Stimulated activated CD4-positive, alpha-beta T cell treated with anti-CD3 and anti-CD28 coated beads, Interleukin-12 subunit alpha, Interleukin-12 subunit beta, amount 100 ng/mL, for 48 hours (primary cell): ENCODE results near the gene NPM3.

ENCODE experiments used
- DNase-seq, 3 donors: peaks; one replicate each; pipeline ENCODE4 v3.0.0-alpha.2; 2020; ENCODE audit warnings: low read depth in 2 of 3, low spot score in 1 of 3

NPM3 gene

DNA sequence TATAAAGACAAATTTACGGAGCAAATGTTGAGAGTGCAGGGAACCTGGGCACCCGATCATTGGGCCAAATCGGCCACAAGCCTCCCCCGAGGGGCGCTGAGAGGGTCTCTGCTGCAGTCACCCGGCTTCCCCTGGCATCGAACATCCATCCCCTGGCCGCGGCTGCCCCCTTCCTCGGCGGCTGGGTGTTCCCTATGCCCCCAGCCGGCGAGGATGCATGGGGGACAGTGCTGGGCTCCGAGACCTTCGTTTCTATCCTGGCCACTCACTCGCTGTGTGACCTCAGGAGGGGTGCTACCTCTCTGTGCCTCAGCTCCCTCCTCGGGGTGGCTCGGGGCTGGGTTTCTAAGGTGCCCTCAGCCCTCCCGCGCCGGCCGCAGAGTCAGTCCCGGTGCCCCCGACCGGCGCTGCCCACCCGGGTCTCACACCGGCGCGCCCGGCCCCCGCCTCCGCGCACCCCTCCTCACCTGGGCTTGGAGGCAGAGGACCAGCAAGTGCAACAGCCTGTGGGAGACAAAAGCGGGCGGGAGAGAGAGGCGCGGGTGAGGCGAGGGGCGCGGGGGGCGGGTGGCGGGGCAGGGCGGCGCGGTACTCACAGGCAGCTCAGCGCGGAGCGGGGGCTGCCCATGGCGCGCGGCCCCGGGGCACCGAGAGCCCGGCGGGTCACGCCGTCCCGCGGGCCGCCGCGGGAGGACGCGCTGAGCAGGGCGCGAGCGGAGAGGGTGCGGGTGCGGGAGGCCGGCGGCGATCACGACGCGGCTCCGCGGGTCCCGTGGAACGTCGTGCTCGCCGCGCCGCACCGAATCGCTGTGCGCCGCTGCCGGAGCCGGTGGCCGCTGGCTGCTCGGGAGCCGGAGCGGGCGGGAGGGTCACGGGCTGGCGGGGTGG lies 7.7 kb downstream of the NPM3 start, which contains the start of gene FGF8:
TSS of gene FGF8 (minus strand) at position 842 of the 888 bp plus-strand sequence. CDS start at position 628, 214 bp downstream.
- no peak for DNase-seq

GRCh38 chr10:101774589-101775272 lies 8.5 kb downstream of the NPM3 start:
- no peak for DNase-seq

GRCh38 chr10:101773923-101774588 lies 9.2 kb downstream of the NPM3 start:
- DNase-seq: no peak

DNA sequence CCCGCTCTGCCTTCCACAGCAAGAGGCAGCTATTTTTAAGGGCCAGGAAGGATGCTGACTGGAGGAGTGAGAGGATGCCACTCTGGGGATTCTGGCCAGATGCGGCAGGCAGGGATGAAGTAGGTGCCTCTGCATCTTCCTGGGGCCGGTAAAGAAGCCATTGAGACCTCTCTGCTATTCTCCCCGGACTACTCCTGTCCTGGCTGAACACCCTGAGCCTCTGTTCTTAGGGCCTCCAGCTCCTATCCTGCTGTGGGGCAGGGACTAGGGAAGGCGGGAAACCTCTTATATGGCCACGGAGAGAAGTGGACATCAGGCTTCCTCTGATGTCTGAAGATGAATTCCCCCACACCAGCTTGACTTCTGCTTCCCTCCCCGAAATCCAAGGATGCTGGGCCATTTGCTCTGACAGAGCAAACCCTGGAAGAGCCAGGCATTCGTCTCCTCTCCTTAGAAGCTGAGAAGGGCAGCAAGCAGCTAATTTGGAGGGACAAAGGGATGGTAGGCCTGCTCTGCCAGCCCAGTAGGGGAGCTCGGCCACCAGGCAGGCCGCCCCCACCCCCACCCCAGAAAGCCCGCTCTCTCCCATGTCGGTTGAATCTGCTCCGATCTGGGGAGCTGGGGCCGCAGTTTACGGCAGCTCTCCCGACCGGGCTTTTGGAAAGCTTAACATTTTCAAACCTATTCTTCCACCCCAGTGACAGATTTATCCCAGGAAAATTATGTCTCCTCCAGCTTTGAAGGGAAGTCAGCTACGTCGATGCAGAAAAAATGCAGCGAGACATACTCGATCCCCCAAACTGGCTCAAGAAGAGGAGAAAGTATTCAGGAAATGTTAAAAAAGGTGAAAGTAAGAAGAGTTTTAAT lies 10.1 kb downstream of the NPM3 start:
- no peak for DNase-seq

GRCh38 chr10:101772017-101772894 lies 11.0 kb downstream of the NPM3 start:
- no peak for DNase-seq

DNA sequence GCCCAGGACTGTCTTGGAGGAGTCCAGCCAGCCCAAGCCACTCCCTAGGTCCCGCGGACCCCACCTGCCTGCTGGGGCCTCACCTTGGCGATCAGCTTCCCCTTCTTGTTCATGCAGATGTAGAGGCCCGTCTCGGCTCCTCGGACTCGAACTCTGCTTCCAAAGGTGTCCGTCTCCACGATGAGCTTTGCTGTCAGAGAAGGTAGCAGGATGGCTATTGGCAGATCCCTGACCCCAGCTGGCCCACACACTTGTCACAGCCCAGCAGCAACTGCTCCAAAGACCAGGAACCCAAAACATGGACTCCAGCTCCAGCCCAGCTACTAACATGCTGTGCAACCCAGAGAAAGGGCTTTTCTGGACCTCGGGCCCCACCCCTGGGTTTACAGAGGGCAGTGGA lies 11.9 kb downstream of the NPM3 start:
- DNase-seq: no peak

GRCh38 chr10:101770331-101771215 lies 12.7 kb downstream of the NPM3 start:
- no peak for DNase-seq

GRCh38 chr10:101769541-101770180 lies 13.6 kb downstream of the NPM3 start:
- DNase-seq: no peak

DNA sequence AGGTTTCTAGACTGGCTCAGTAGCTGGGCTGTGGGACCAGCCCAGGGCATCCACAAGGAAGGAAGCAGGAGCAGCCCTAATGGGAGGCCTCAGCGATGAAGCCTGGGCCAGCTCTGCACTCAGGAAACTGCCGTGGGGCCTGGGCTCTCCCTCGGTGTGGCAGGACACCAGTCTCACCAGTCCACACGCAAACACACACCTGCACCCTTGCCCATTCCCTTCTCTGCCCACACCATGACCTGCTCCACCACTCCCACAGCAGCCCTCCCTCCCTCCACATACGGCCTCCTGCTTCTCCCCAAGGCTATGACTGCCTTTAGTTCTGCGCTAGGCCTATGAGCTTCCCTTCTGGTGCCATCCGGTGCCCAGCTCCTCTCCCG lies 14.5 kb downstream of the NPM3 start:
- no peak for DNase-seq

DNA sequence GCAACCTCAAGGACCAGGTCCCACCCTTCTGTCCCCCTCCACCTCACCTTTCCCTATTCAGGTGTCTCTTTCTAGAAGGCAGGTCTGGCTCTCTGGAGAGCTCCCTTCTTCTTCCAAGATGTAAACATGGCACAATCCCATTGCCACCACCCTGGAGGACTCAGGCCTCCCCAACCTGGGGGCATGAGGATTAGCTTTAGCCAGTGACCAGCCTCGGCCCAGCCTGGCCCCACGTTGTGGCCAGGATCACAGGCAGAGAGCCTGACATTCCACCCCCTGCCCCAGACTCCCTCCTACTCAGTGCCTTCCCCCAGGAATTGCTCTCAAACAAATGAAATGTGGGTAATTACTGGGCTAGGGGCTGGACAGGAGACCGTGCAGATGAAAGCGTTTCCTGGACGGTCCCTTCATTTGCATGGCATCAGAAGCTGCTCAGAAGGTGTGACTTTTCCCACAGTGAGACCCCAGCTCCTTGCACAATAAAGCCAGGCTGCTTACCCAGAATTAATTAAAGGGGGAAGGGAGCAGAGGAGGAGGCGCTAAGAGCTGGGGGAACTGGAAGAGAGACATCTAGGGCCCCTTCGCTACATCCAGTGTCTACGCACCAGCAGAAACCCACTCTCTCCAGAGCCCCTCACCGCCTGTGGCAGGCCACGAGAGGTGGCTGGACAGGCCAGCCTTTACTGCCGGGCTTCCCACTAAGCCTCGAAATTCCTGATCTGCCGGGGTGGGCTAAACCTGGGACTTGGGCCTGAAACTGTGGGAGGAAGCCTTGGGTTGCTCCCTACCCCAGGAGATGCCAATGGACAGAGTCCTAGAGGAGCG lies 15.1 kb downstream of the NPM3 start:
- DNase-seq: no peak

DNA sequence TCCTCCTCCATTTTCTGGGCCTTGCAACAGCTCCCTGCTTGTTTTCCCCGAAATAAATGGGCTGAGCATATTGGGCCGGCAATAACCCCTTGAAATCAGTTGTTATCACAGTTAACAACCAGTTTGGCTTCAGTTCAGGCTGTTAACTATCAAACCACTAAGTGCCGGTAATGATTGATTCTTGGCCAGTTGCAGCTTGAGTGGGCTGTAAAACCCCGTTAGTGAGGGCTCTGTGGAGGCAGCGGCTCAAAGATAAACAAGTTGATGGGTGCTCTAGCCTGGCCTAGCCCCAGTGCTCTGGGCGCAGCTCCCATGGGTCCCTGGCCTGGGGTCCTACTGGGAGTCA lies 15.7 kb downstream of the NPM3 start:
- no peak for DNase-seq

DNA sequence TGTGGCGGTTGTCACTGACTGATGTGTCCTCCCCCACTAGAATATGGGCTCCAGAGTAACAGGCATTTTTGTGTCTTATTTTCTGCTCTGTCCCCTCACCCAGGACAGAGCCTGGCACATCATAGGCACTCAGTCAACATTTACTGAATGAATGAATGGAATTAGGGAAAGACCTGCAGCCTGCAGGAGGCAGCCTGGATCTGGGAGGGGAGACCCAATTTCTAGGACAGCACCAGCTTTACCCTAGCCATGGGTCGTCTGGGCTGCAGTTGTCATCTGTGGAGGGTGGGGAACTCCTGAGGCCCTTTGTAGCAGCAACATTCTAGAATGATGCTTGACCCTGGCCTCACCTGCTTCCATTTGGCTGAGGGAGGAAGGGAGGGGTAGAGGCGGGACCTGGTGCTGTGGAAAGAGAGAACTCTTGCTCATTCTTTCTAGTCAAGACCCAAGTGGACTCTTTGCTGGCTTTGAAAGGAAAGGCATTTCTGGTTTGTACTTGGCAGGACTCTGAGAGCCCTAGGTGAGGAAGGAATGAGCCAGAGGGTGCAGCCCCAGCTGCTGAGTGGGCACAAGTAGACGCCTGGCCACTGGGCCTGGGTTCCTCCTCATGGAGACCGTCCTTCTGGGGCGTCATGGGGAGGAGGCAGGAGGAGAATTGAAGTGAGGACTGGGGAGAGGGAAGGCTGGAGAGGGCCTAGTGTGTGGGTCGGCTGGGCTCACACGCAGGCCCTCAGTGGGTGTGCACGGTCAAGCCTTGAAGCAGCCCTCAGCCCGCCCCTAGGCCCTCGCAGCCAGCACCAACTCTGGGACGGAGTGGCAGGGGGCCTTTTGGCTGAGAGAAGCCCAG lies 16.3 kb downstream of the NPM3 start:
- DNase-seq: no peak

GRCh38 chr10:101766306-101766705 lies 16.9 kb downstream of the NPM3 start:
- DNase-seq: no peak

DNA sequence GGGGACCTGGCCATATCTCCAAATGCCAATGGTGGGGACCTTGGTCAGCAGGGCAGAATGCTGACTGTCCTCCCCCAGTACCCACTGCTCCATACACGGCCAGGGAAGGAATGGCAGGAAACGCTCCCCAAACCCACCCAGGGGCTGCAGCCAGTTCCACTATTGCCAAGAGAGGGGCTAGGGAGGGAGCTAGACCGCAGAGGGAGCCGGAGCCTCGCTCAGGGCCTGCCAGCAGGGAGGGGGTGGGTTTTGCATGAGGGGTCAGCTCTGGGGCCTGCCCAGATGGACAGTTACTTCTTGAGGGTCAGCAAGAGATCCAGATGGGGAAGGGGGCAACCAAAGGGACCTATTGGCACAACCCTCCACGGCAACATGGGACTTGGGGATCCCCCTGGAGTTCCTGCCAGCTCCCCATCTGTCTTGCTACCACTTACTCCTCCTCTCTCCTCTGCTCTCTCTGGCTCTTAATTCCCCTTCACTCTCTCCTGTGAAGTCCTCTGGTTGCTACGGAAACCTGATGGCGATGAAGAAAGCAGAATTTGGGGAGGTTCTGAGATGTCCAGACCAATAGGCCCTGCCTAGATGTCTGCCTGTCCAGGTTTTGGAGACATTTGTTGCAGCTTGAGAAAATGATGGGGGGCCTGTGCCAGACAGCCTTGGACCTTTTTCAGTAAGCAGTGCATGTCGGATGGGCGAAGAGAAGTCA lies 20.0 kb downstream of the NPM3 start:
- DNase-seq: no peak

DNA sequence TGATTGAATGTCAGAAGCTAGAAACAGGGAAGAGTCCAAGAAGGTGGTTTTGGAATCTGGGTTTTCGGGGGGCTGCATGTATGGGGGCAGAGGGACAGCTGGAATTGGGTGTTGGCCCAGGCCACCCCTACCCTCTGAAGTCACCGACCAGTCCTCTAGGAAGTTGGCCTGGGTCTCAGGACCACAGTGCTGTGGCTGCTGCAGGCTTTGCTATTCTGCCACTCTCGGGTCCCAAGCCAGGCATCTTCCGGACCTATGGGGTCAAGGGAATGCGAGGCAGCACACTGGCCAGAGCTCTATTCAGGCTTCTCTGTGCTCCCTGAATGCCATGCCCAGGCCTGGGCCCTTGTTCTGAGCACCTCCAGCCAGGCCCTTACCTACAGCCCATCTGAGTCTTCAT lies 20.5 kb downstream of the NPM3 start:
- DNase-seq: no peak

GRCh38 chr10:101761226-101761625 lies 22.0 kb downstream of the NPM3 start:
- DNase-seq: no peak
